Measurements from ENCODE around the gene CCDC177. TPM values are rescaled to one million over a fixed set of nuclear protein-coding genes. Genes with fewer than 3 reads are reported as not detected.

The CCDC177 gene
- 0.02 to 0.05 TPM (median 0.03 TPM) in 5 replicates for total RNA-seq (2022; extraction: Qiagen RNA extraction)

GRCh38 chr14:69574263-69574953 lies at the start of gene CCDC177:
CCDC177 (minus strand) TSS chr14:69574871; CDS start chr14:69573622, 1,249 bp downstream.

DNA sequence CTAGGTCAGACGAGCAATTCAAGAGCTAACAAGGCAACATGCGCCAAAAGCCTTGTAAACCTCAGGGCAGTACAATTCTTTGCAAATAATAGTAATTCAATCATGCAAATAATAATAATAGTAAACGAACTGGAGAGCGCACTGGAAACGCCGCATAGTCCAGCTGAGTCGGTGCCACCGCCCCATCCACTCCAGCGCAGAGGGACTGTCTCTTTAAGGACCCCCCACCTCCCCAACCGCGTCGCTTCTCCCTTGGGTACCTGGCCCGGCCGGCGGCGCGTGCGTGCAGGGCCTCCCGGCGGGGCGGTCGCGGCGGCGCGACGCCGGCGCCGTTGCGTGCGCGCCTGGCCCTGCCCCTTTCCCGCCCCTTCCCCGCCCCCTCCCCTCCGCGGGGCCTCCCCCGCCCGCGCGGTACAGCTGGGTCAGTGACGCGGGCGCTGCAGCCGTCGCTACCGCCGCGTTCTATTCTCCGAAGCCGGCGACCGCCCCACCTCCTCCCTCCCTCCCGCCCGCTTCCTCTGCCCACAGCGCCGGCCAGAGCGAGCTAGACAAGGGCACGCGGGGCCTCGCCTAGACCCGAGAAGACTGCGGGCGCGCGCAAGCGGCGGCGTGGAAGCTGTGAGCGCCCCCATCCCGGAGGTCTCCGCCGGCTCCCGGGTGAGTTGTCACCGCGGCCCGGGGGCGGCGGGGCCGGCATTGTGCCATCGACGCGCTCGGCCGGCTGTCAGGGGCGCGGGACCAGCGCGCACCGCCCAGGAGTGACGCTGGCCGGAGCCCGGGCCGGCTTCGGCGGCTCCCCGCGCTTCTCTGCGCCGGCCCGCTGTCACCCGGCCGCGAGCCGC lies 36.7 kb upstream of the CCDC177 start, which contains the start of gene SUSD6:
SUSD6 (plus strand) TSS at position 425 of the 842 bp plus-strand sequence. CDS start 46,997 bp downstream, outside the sequence.

Other genes starting within 250 kb of the CCDC177 start
- 301 to 329 TPM (median 315 TPM) in 5 replicates for gene ERH, start 176.6 kb downstream of the CCDC177 start, total RNA-seq (2022; extraction: Qiagen RNA extraction)
- 36.4 to 45.4 TPM (median 36.8 TPM) in 5 replicates for gene SLC39A9, start 176.2 kb downstream of the CCDC177 start, total RNA-seq (2022; extraction: Qiagen RNA extraction)
- gene PLEKHD1, start 90.1 kb downstream of the CCDC177 start, total RNA-seq (2022; extraction: Qiagen RNA extraction) = 0.01 to 0.05 TPM (median 0.02 TPM) in 5 replicates
- gene SUSD6, start 36.7 kb upstream of the CCDC177 start, total RNA-seq (2022; extraction: Qiagen RNA extraction) = 6.7 to 7.8 TPM (median 7.1 TPM) in 5 replicates
- 208 to 366 TPM (median 248 TPM) in 5 replicates for gene SRSF5, start 192.3 kb upstream of the CCDC177 start, total RNA-seq (2022; extraction: Qiagen RNA extraction)
- gene SLC10A1, start 222.4 kb upstream of the CCDC177 start, total RNA-seq (2022; extraction: Qiagen RNA extraction) = not detected in 5 replicates

Data from A549 treated with AZD2906 at 1 μM for 4 hours (cell line).